B cell (primary cell): ENCODE measurements around the gene NSG1.

Source experiments
- EZH2 ChIP-seq: IDR thresholded peaks from 2 replicates; pipeline ENCODE4 v1.6.1; 2012; ENCODE audit warnings: borderline replicate concordance, low read depth, mild to moderate bottlenecking, moderate library complexity, low read length; ENCODE audit not compliant: insufficient read depth, poor library complexity, severe bottlenecking
- TF ChIP-seq, protein P1 (sequence below): fragments of 200-600 bp; IDR thresholded peaks from one replicate; pipeline ENCODE4 v1.8.0; 2022; ENCODE audit warnings: antibody characterized with exemption, mild to moderate bottlenecking

DNA sequence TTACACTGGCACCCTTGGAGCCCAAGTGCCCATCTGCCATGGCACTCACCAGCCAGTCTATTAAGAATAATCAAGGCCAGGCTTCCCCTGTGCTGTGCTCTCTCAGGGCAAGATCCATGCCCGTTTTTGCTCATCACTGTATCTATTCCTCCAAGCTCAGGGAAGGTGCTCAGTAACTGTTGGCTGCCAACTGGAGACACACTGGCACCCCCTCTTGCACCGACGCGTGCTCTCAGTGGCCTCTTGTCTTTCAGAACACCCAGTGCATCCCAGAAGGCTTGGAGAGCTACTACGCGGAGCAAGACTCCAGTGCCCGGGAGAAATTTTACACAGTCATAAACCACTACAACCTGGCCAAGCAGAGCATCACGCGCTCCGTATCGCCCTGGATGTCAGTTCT lies 30.1 kb downstream of the NSG1 start:
- TF ChIP-seq, protein P1, sequence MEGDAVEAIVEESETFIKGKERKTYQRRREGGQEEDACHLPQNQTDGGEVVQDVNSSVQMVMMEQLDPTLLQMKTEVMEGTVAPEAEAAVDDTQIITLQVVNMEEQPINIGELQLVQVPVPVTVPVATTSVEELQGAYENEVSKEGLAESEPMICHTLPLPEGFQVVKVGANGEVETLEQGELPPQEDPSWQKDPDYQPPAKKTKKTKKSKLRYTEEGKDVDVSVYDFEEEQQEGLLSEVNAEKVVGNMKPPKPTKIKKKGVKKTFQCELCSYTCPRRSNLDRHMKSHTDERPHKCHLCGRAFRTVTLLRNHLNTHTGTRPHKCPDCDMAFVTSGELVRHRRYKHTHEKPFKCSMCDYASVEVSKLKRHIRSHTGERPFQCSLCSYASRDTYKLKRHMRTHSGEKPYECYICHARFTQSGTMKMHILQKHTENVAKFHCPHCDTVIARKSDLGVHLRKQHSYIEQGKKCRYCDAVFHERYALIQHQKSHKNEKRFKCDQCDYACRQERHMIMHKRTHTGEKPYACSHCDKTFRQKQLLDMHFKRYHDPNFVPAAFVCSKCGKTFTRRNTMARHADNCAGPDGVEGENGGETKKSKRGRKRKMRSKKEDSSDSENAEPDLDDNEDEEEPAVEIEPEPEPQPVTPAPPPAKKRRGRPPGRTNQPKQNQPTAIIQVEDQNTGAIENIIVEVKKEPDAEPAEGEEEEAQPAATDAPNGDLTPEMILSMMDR = no peak
- TF ChIP-seq EZH2 = no peak
